ENCODE measurements around the gene PPIE.

PPIE gene

DNA sequence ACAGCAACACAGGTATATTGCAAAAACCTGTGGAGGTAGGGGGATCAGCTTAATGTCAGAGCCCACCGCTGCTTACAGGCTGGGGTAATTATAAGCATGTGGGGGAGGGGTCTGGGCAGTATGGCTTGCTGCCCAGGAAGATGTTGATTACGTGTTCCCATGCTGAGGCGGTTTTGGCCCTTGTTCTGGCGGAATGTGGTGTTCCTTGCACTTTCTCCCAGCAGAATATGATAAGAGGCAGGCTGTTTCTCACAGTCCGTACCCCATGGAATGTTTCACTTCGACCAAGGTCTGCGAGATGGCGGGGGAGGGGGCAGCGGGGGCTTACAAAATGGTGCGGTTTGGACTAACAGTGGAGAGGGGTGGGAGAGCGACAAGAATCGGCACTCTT, 37.6 kb upstream of the PPIE start:
- TF ChIP-seq, protein P1, sequence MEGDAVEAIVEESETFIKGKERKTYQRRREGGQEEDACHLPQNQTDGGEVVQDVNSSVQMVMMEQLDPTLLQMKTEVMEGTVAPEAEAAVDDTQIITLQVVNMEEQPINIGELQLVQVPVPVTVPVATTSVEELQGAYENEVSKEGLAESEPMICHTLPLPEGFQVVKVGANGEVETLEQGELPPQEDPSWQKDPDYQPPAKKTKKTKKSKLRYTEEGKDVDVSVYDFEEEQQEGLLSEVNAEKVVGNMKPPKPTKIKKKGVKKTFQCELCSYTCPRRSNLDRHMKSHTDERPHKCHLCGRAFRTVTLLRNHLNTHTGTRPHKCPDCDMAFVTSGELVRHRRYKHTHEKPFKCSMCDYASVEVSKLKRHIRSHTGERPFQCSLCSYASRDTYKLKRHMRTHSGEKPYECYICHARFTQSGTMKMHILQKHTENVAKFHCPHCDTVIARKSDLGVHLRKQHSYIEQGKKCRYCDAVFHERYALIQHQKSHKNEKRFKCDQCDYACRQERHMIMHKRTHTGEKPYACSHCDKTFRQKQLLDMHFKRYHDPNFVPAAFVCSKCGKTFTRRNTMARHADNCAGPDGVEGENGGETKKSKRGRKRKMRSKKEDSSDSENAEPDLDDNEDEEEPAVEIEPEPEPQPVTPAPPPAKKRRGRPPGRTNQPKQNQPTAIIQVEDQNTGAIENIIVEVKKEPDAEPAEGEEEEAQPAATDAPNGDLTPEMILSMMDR (conservative IDR thresholded peaks at IDR 0.05; ENCODE audit: low read depth, low read length): no peak
- peak overlapping the region; percentile 35 for H3K4me3 ChIP-seq (ENCODE audit: low read length)
- peak; percentile 51 for DNase-seq (ENCODE audit: low read depth)

GRCh38 chr1:39704757-39705156, 33.9 kb upstream of the PPIE start:
- TF ChIP-seq, protein P1 (conservative IDR thresholded peaks at IDR 0.05; ENCODE audit: low read depth, low read length): no peak
- H3K4me3 ChIP-seq (ENCODE audit: low read length): no peak overlapping the region
- DNase-seq (ENCODE audit: low read depth): no peak

GRCh38 chr1:39707506-39707905, 31.2 kb upstream of the PPIE start:
- TF ChIP-seq, protein P1 (conservative IDR thresholded peaks at IDR 0.05; ENCODE audit: low read depth, low read length): no peak
- no peak for DNase-seq (ENCODE audit: low read depth)
- H3K4me3 ChIP-seq (ENCODE audit: low read length): no peak overlapping the region

DNA sequence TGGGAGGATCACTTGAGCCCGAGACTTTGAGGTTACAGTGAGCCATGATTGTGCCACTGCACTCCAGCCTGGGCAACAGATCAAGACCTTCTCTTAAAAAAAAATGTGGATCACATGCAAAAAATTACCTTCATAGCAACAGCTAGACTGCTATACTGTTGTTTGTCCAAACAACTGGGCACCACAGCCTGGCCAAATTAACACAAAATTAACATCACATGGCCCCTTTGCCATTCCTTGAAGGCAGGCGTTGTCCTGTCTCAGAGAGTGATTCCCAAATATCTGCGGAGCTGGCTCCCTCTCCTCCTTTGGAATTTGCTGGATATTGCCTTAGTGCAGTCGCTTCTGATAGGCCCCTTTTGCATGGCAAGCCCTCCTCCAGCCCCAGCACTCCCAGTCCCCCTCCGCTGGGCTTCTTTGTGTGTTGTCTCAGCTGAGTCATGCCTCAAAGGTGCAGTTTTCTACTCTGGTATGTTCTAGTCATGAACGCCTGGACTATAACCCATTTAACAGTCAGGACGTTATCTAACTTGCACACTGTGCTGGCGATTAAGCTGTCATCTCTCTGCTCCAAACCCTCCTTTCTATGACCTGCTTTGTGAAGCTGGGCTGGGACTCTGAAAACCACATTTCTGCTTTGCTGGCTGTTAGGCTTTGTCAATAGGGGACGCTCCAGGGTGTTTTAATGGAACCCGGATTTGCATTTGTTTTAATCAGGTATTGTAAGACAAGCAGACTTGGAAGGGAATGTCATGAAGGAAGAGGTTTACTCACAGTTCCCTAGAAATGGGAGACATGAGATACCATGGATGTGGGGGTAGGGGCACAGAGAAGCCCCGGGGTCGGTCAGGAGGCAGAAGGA, 27.3 kb upstream of the PPIE start:
- DNase-seq (ENCODE audit: low read depth): no peak

DNA sequence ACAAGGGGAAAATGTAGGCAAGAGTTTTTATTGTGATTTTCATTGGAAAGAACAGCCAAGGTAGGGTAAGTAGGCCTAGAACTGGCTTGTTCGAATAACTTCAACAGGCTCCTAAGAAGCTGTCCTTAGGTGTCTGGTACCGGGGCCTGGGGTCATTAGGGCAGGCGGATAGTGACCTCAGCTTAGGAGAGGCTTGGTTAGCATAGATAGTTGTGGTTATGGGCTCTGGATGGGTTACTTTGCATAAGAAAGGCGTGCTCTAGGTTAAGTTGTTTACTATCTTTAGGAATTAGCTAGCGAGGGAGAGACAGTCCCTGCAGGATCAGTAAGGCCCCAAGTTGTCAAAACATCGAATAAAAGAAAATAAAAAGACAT, 26.7 kb upstream of the PPIE start:
- TF ChIP-seq, protein P1 (conservative IDR thresholded peaks at IDR 0.05; ENCODE audit: low read depth, low read length): no peak
- no peak for DNase-seq (ENCODE audit: low read depth)
- H3K4me3 ChIP-seq (ENCODE audit: low read length): no peak overlapping the region

More for the DNA sequence above, 27.3 kb upstream of the PPIE start:
- no peak overlapping the region for H3K4me3 ChIP-seq (ENCODE audit: low read length)
- TF ChIP-seq, protein P1 (conservative IDR thresholded peaks at IDR 0.05; ENCODE audit: low read depth, low read length): no peak

GRCh38 chr1:39713557-39713956, 25.1 kb upstream of the PPIE start:
- TF ChIP-seq, protein P1 (conservative IDR thresholded peaks at IDR 0.05; ENCODE audit: low read depth, low read length): no peak
- no peak overlapping the region for H3K4me3 ChIP-seq (ENCODE audit: low read length)
- no peak for DNase-seq (ENCODE audit: low read depth)

DNA sequence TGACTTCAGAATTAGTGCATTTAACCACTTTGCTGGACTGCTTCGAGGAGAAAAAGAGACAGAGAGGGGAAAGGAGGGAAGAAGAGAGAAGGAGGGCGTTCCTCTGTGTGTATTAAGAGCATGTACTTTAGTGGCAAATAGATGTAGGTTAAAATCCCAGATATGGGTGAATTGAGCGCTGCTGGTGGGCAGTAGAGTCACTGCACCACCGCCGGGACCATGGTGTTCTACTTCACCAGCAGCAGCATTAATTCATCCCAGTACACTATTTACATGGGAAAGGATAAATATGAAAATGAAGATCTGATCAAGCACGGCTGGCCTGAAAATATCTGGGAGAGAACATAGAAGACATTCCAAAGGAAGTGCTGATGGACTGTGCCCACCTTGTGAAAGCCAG, 20.9 kb upstream of the PPIE start:
- H3K4me3 ChIP-seq (ENCODE audit: low read length): no peak overlapping the region
- DNase-seq (ENCODE audit: low read depth): no peak
- TF ChIP-seq, protein P1 (conservative IDR thresholded peaks at IDR 0.05; ENCODE audit: low read depth, low read length): no peak
